IPS-15b (cell line): ENCODE measurements around the gene ZNF649.

ENCODE experiments used
- H3K27me3 ChIP-seq: one replicate; pipeline ENCODE4 v1.6.1; 2013; ENCODE audit warnings: low read length; ENCODE audit not compliant: control insufficient read depth, insufficient read depth
- H3K36me3 ChIP-seq: one replicate; pipeline ENCODE4 v1.6.1; 2013; ENCODE audit warnings: low read length; ENCODE audit not compliant: control insufficient read depth, insufficient read depth
- H3K4me1 ChIP-seq: one replicate; pipeline ENCODE4 v1.6.1; 2013; ENCODE audit warnings: mild to moderate bottlenecking, low read length; ENCODE audit not compliant: control insufficient read depth, insufficient read depth
- H3K4me3 ChIP-seq: one replicate; pipeline ENCODE4 v1.5.1; 2013; ENCODE audit warnings: low read depth, low read length
- H3K9ac ChIP-seq: one replicate; pipeline ENCODE4 v1.6.1; 2013; ENCODE audit warnings: low read depth, mild to moderate bottlenecking, low read length
- H3K9me3 ChIP-seq: one replicate; pipeline ENCODE4 v1.6.1; 2013; ENCODE audit warnings: mild to moderate bottlenecking, low read length; ENCODE audit not compliant: control insufficient read depth, insufficient read depth

The ZNF649 gene

GRCh38 chr19:51904331-51905165 is at the start of gene ZNF649:
Gene ZNF649 (minus strand): TSS chr19:51905017. CDS start chr19:51900107, 4,910 bp downstream.
- Histone ChIP-seq H3K4me3 (peak within 1 kb of the TSS; percentile 98), H3K27me3 (no peaks in the 10 kb centered on the region), H3K9me3 (peaks cover 16% of the 10 kb centered on the region), H3K4me1 (peaks cover 22% of the 10 kb centered on the region), H3K36me3 (peaks cover 31% of the 10 kb centered on the region), H3K9ac (peak within 1 kb of the TSS; percentile 99)

GRCh38 chr19:51948975-51949374 is 44.2 kb upstream of the ZNF649 start:
- Histone ChIP-seq H3K36me3 (peaks cover 17% of the 10 kb centered on the region), H3K9me3 (peaks cover 36% of the 10 kb centered on the region), H3K4me3 (no peak overlapping the region)

GRCh38 chr19:51946602-51947001 is 41.8 kb upstream of the ZNF649 start:
- Histone ChIP-seq H3K4me1 (no peaks in the 10 kb centered on the region), H3K36me3 (peaks cover 40% of the 10 kb centered on the region), H3K4me3 (no peak overlapping the region), H3K9ac (no peak overlapping the region), H3K27me3 (no peaks in the 10 kb centered on the region), H3K9me3 (peaks cover 51% of the 10 kb centered on the region)

More at GRCh38 chr19:51948975-51949374, 44.2 kb upstream of the ZNF649 start:
- Histone ChIP-seq H3K27me3 (no peaks in the 10 kb centered on the region), H3K4me1 (no peaks in the 10 kb centered on the region), H3K9ac (no peak overlapping the region)

GRCh38 chr19:51944798-51945552 is 40.2 kb upstream of the ZNF649 start:
- Histone ChIP-seq H3K4me3 (peak overlapping the region; percentile 14), H3K9me3 (peaks cover 59% of the 10 kb centered on the region), H3K36me3 (peaks cover 56% of the 10 kb centered on the region)

GRCh38 chr19:51938936-51939335 is 34.1 kb upstream of the ZNF649 start:
- H3K9ac ChIP-seq = no peak overlapping the region
- no peaks in the 10 kb centered on the region for H3K4me1 ChIP-seq
- H3K36me3 ChIP-seq = peaks cover 71% of the 10 kb centered on the region
- H3K27me3 ChIP-seq = no peaks in the 10 kb centered on the region
- no peak overlapping the region for H3K4me3 ChIP-seq
- peaks cover 42% of the 10 kb centered on the region for H3K9me3 ChIP-seq

More at GRCh38 chr19:51944798-51945552, 40.2 kb upstream of the ZNF649 start:
- no peaks in the 10 kb centered on the region for H3K4me1 ChIP-seq
- H3K9ac ChIP-seq = no peak overlapping the region
- no peaks in the 10 kb centered on the region for H3K27me3 ChIP-seq

GRCh38 chr19:51931921-51932320 is 27.1 kb upstream of the ZNF649 start:
- no peaks in the 10 kb centered on the region for H3K4me1 ChIP-seq
- no peak overlapping the region for H3K9ac ChIP-seq
- H3K4me3 ChIP-seq = no peak overlapping the region
- no peaks in the 10 kb centered on the region for H3K27me3 ChIP-seq
- H3K9me3 ChIP-seq = peaks cover 7% of the 10 kb centered on the region
- peaks cover 28% of the 10 kb centered on the region for H3K36me3 ChIP-seq

- peaks cover 7% of the 10 kb centered on the region for H3K9me3 ChIP-seq
- H3K9ac ChIP-seq = peak overlapping the region; percentile 97
- H3K27me3 ChIP-seq = no peaks in the 10 kb centered on the region
- H3K36me3 ChIP-seq = peaks cover 7% of the 10 kb centered on the region
- H3K4me3 ChIP-seq = peak overlapping the region; percentile 87
- H3K4me1 ChIP-seq = no peaks in the 10 kb centered on the region
These were observed 23.0 kb upstream of the ZNF649 start for GRCh38 chr19:51927859-51928258.

GRCh38 chr19:51926784-51927741 is 22.2 kb upstream of the ZNF649 start, which contains the start of gene ZNF613:
Gene ZNF613 (plus strand): TSS chr19:51927472. CDS start chr19:51936221, 8,749 bp downstream.
- Histone ChIP-seq H3K9ac (peak within 1 kb of the TSS; percentile 97), H3K36me3 (peaks cover 3% of the 10 kb centered on the region), H3K27me3 (no peaks in the 10 kb centered on the region), H3K4me1 (no peaks in the 10 kb centered on the region), H3K4me3 (peak within 1 kb of the TSS; percentile 87), H3K9me3 (peaks cover 15% of the 10 kb centered on the region)

- no peaks in the 10 kb centered on the region for H3K27me3 ChIP-seq
- H3K9ac ChIP-seq = peak overlapping the region; percentile 97
- H3K4me3 ChIP-seq = peak overlapping the region; percentile 87
- peaks cover 22% of the 10 kb centered on the region for H3K9me3 ChIP-seq
- H3K4me1 ChIP-seq = no peaks in the 10 kb centered on the region
- H3K36me3 ChIP-seq = peaks cover 6% of the 10 kb centered on the region
These were observed 21.6 kb upstream of the ZNF649 start for GRCh38 chr19:51926426-51926783.

GRCh38 chr19:51921949-51922348 is 17.1 kb upstream of the ZNF649 start:
- Histone ChIP-seq H3K9ac (no peak overlapping the region), H3K9me3 (peaks cover 48% of the 10 kb centered on the region), H3K4me3 (no peak overlapping the region), H3K36me3 (peaks cover 11% of the 10 kb centered on the region), H3K27me3 (no peaks in the 10 kb centered on the region), H3K4me1 (no peaks in the 10 kb centered on the region)

GRCh38 chr19:51919606-51920005 is 14.8 kb upstream of the ZNF649 start:
- Histone ChIP-seq H3K4me1 (no peaks in the 10 kb centered on the region), H3K27me3 (no peaks in the 10 kb centered on the region), H3K36me3 (peaks cover 11% of the 10 kb centered on the region), H3K4me3 (no peak overlapping the region), H3K9ac (no peak overlapping the region), H3K9me3 (peaks cover 70% of the 10 kb centered on the region)
